SK-N-SH (cell line): ENCODE data around the gene TSPAN11. TPM values are rescaled to one million over a fixed set of nuclear protein-coding genes. Genes with fewer than 3 reads are reported as not detected.

Source experiments
- CTCF ChIA-PET: fragments of 300-600, 350-600 bp; formaldehyde crosslinking; extraction: SDS; loops from one replicate; lab custom pipeline; 2021; lab: Yijun Ruan, JAX
- POLR2A ChIA-PET: fragments of 350-600 bp; sonication (Branson Sonifier 250); formaldehyde crosslinking; extraction: SDS; loops from one replicate; lab custom pipeline; 2020; ENCODE audit warnings: antibody characterized with exemption, inconsistent platforms; lab: Yijun Ruan, JAX
- DNase-seq: peaks from one replicate; pipeline ENCODE4 v3.0.0; 2012
- H2AFZ ChIP-seq: fragments of 200-600 bp; sonication (generic); 2 replicates; pipeline ENCODE4 v1.8.1; 2016; ENCODE audit warnings: antibody characterized with exemption, mild to moderate bottlenecking, low read depth
- H3F3A ChIP-seq: fragments of 200-600 bp; sonication (generic); replicated peaks from 2 replicates; pipeline ENCODE3; 2016; ENCODE audit warnings: antibody characterized with exemption, mild to moderate bottlenecking; ENCODE audit not compliant: insufficient read depth
- H3K27ac ChIP-seq, 2 experiments: fragments of 200-500 bp in 1 of 2; fragments of 200-600 bp in 1 of 2; sonication (Bioruptor generic) in 1 of 2; sonication (generic), shearing (Covaris generic) in 1 of 2; 2 replicates each; pipeline versions ENCODE4 v1.5.1 to v1.6.1; 2014 to 2016; ENCODE audit warnings: low read depth in 2 of 2, inconsistent platforms in 1 of 2, low read length in 1 of 2, mild to moderate bottlenecking in 1 of 2, mixed read lengths in 1 of 2
- H3K27me3 ChIP-seq: fragments of 200-600 bp; sonication (generic), shearing (Covaris generic); 2 replicates; pipeline ENCODE4 v1.6.1; 2016; ENCODE audit warnings: mixed run types; ENCODE audit not compliant: insufficient read depth
- H3K36me3 ChIP-seq, 2 experiments: fragments of 200-500 bp in 1 of 2; fragments of 200-600 bp in 1 of 2; sonication (Bioruptor generic) in 1 of 2; sonication (generic) in 1 of 2; replicated peaks in 1 of 2; 2 replicates each; pipeline versions ENCODE3 to v1.5.1; 2014 to 2016; ENCODE audit warnings: low read length in 1 of 2, mild to moderate bottlenecking in 1 of 2; ENCODE audit not compliant: insufficient read depth in 2 of 2, control insufficient read depth in 1 of 2
- H3K4me1 ChIP-seq, 2 experiments: fragments of 200-500 bp in 1 of 2; fragments of 200-600 bp in 1 of 2; sonication (Bioruptor generic) in 1 of 2; sonication (generic), shearing (Covaris generic) in 1 of 2; 2 replicates each; pipeline versions ENCODE4 v1.5.1 to v1.6.1; 2014 to 2016; ENCODE audit warnings: low read depth in 1 of 2, low read length in 1 of 2, mixed run types in 1 of 2; ENCODE audit not compliant: insufficient read depth in 2 of 2, control insufficient read depth in 1 of 2
- H3K4me2 ChIP-seq: fragments of 200-600 bp; sonication (generic), shearing (Covaris generic); 2 replicates; pipeline ENCODE4 v1.6.1; 2017; ENCODE audit warnings: mixed run types
- H3K4me3 ChIP-seq, 2 experiments: fragments of 200-500 bp in 1 of 2; fragments of 200-600 bp in 1 of 2; sonication (Bioruptor generic) in 1 of 2; sonication (generic), shearing (Covaris generic) in 1 of 2; 2 replicates each; pipeline versions ENCODE4 v1.5.1 to v1.8.1; 2014 to 2016; ENCODE audit warnings: low read depth in 2 of 2, inconsistent platforms in 1 of 2, low read length in 1 of 2, mild to moderate bottlenecking in 1 of 2, mixed read lengths in 1 of 2, moderate library complexity in 1 of 2
- H3K79me2 ChIP-seq: fragments of 200-600 bp; sonication (generic); 2 replicates; pipeline ENCODE4 v1.8.1; 2017; ENCODE audit warnings: mild to moderate bottlenecking; ENCODE audit not compliant: insufficient read depth
- H3K9ac ChIP-seq: fragments of 200-600 bp; sonication (generic); 2 replicates; pipeline ENCODE4 v1.6.1; 2017; ENCODE audit warnings: mixed run types
- H3K9me2 ChIP-seq: fragments of 200-600 bp; sonication (generic); 2 replicates; pipeline ENCODE4 v1.6.1; 2017; ENCODE audit warnings: mixed run types
- H3K9me3 ChIP-seq: fragments of 200-600 bp; sonication (generic); 2 replicates; pipeline ENCODE4 v1.6.1; 2017; ENCODE audit warnings: mixed run types, mild to moderate bottlenecking, moderate library complexity
- H4K20me1 ChIP-seq: fragments of 200-600 bp; sonication (generic); 2 replicates; pipeline ENCODE4 v1.6.1; 2017; ENCODE audit warnings: mild to moderate bottlenecking, mixed run types; ENCODE audit not compliant: insufficient read depth
- CHD2 ChIP-seq: fragments of 150-350 bp; IDR thresholded peaks from 2 replicates; pipeline ENCODE4 v1.6.1; 2018; ENCODE audit warnings: low read length; ENCODE audit not compliant: partially characterized antibody
- CTCF ChIP-seq: fragments of 200-600 bp; sonication (generic); IDR thresholded peaks from 2 replicates; pipeline ENCODE4 v1.6.1; 2017; ENCODE audit warnings: antibody characterized with exemption, mild to moderate bottlenecking, moderate library complexity
- EZH2phosphoT487 ChIP-seq: fragments of 200-600 bp; sonication (generic); IDR thresholded peaks from 2 replicates; pipeline ENCODE4 v1.6.1; 2017; ENCODE audit warnings: low read depth, mixed run types, mild to moderate bottlenecking, antibody characterized with exemption, moderate library complexity, borderline replicate concordance
- FOXJ3 ChIP-seq: sonication (generic); formaldehyde crosslinking; IDR thresholded peaks from 2 replicates; pipeline ENCODE4 v1.5.1; 2020; ENCODE audit warnings: mild to moderate bottlenecking, missing genetic modification reagents
- FOXM1 ChIP-seq: IDR thresholded peaks from 2 replicates; pipeline ENCODE4 v1.4.0; 2012; ENCODE audit warnings: low read depth, mild to moderate bottlenecking
- GABPA ChIP-seq: IDR thresholded peaks from 2 replicates; pipeline ENCODE4 v1.4.0; 2012; ENCODE audit warnings: low read depth, mild to moderate bottlenecking
- GATA2 ChIP-seq: sonication (generic); formaldehyde crosslinking; IDR thresholded peaks from 2 replicates; pipeline ENCODE4 v1.5.0; 2020; ENCODE audit warnings: mild to moderate bottlenecking, missing genetic modification reagents
- MEF2A ChIP-seq: IDR thresholded peaks from 2 replicates; pipeline ENCODE4 v1.4.0; 2012; ENCODE audit warnings: low read depth, borderline replicate concordance
- MXI1 ChIP-seq: IDR thresholded peaks from 2 replicates; pipeline ENCODE4 v1.6.1; 2012; ENCODE audit warnings: mild to moderate bottlenecking, low read depth, low read length, improper control_type of control experiment
- NFIC ChIP-seq: IDR thresholded peaks from 2 replicates; pipeline ENCODE4 v1.4.0; 2012; ENCODE audit warnings: borderline replicate concordance
- POLR2AphosphoS5 ChIP-seq: IDR thresholded peaks from 2 replicates; pipeline ENCODE4 v1.6.1; 2012; ENCODE audit warnings: low read depth, low read length
- RAD21 ChIP-seq: IDR thresholded peaks from 2 replicates; pipeline ENCODE4 v1.6.1; 2012; ENCODE audit warnings: mild to moderate bottlenecking, low read length
- REST ChIP-seq: IDR thresholded peaks from 2 replicates; pipeline ENCODE4 v1.6.1; 2012; ENCODE audit warnings: mild to moderate bottlenecking, low read depth, low read length, moderate library complexity
- RFX5 ChIP-seq: IDR thresholded peaks from 2 replicates; pipeline ENCODE4 v1.6.1; 2012; ENCODE audit warnings: mild to moderate bottlenecking, improper control_type of control experiment, low read length
- RXRA ChIP-seq: IDR thresholded peaks from 2 replicates; pipeline ENCODE4 v1.4.0; 2012; ENCODE audit warnings: low read depth, mild to moderate bottlenecking, borderline replicate concordance
- TAF1 ChIP-seq: IDR thresholded peaks from 2 replicates; pipeline ENCODE4 v1.6.1; 2012; ENCODE audit warnings: low read depth, mild to moderate bottlenecking, low read length, moderate library complexity, borderline replicate concordance
- TCF12 ChIP-seq: IDR thresholded peaks from 2 replicates; pipeline ENCODE4 v1.4.0; 2012
- TEAD4 ChIP-seq: IDR thresholded peaks from 2 replicates; pipeline ENCODE4 v1.4.0; 2012; ENCODE audit warnings: mild to moderate bottlenecking, borderline replicate concordance; ENCODE audit not compliant: insufficient read depth
- USF2 ChIP-seq: fragments of 150-350 bp; IDR thresholded peaks from 2 replicates; pipeline ENCODE4 v1.6.1; 2017; ENCODE audit warnings: antibody characterized with exemption, low read length, low read depth, borderline replicate concordance
- YY1 ChIP-seq: IDR thresholded peaks from 2 replicates; pipeline ENCODE4 v1.4.0; 2012; ENCODE audit warnings: low read depth, mild to moderate bottlenecking
- WGBS: methylation state at CpG from one replicate; pipeline ENCODE4 v1.1.6; 2017; ENCODE audit warnings: low lambda C conversion rate; 5-methylcytosine and 5-hydroxymethylcytosine counted together
- polyA plus RNA-seq, 3 experiments: library from polyadenylated mRNA; depleted of rRNA; stranded (reverse); fragments of >200 nt; gene quantifications; 2 replicates each; pipeline ENCODE4 v1.2.3, GENCODE V29; 2012

TSPAN11 gene
- polyA plus RNA-seq, 1 of the 3 experiments (the other 2 are of a cell fraction), result 6.4 TPM

- POLR2A ChIA-PET, result no interaction called here
Measured at GRCh38 chr12:30978639-30979038, 52.1 kb downstream of the TSPAN11 start.

More at GRCh38 chr12:30978639-30979038, 52.1 kb downstream of the TSPAN11 start:
- Histone ChIP-seq H3K27me3 (no peaks in the 10 kb centered on the region), H3K4me3 (no peak overlapping the region), H3K9me2 (no peaks in the 10 kb centered on the region), H4K20me1 (no peaks in the 10 kb centered on the region), H3K4me1 (peaks cover 0 to 68% of the 10 kb centered on the region in 2 experiments; a peak in 2 of 4 replicates), H2AFZ (no peak overlapping the region), H3K36me3 (no peaks in the 10 kb centered on the region), H3K79me2 (no peaks in the 10 kb centered on the region), H3F3A (no peaks in the 10 kb centered on the region), H3K9me3 (no peaks in the 10 kb centered on the region), H3K27ac (no peak overlapping the region; a peak in 1 of 4 replicates), H3K9ac (no peak overlapping the region), H3K4me2 (no peak overlapping the region)
- 79% methylated on average over 5 of the region's 7 CpGs for WGBS
- peak; percentile 57 for DNase-seq
- CTCF ChIA-PET, result interaction anchor here (1.2 to 24.1 kb wide), 6 partner anchors 11 to 424 kb away, joined by 3 to 442 read pairs (median 4); partner anchors contain the start of gene TSPAN11
- TF ChIP-seq GATA2 (CRISPR knock-in tag) (no peak), FOXJ3 (no peak), RFX5 (no peak), MXI1 (no peak), TEAD4 (no peak), REST (no peak), USF2 (no peak), TCF12 (no peak), YY1 (no peak), RAD21 (no peak), MEF2A (no peak), CTCF (no peak), GABPA (no peak), RXRA (no peak), NFIC (no peak), TAF1 (no peak), FOXM1 (no peak), CHD2 (no peak), EZH2phosphoT487 (no peak), POLR2AphosphoS5 (no peak)
